ENCODE measurements around the gene ACADS. TPM values are rescaled to one million over a fixed set of nuclear protein-coding genes. Genes with fewer than 3 reads are reported as not detected.
A peak's percentile ranks its signal among the peaks of the same experiment; 100 is the strongest.

The ACADS gene
- total and polyA plus RNA-seq, 8 donors, result 15.2 to 59.2 (median 20.9) TPM

DNA sequence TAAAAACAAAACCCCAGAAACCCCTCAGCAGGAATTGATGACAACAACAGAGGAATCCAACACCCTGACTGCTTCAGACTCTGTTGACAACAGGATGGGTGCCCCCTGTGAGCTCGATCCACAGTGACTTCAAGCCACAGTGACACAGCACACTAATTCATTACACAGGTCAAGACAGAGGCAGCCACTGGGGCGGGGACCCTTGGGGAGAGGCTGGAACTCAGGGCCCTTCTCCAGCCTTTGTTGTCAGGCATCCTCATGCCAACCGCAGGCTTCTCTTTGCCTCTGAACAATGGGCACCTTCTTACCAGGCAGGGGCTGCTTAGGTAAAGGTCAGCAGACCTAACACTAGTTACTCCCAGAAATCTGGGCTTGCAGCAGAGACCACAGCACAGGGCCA lies 37.6 kb downstream of the ACADS start:
- no peak for DNase-seq
- FAIRE-seq, result no peak
- no peaks in the 10 kb centered on the region for H3K27me3 ChIP-seq
- H3K9me3 ChIP-seq, result no peaks in the 10 kb centered on the region
- H3K27ac ChIP-seq, result no peak overlapping the region
- no peak overlapping the region for H3K4me3 ChIP-seq
- intact Hi-C loops (cut with DNase I), result no loop called here
- 76 to 91% methylated on average over 3 of the region's 3 CpGs for WGBS, 2 donors
- TF ChIP-seq, protein P1, sequence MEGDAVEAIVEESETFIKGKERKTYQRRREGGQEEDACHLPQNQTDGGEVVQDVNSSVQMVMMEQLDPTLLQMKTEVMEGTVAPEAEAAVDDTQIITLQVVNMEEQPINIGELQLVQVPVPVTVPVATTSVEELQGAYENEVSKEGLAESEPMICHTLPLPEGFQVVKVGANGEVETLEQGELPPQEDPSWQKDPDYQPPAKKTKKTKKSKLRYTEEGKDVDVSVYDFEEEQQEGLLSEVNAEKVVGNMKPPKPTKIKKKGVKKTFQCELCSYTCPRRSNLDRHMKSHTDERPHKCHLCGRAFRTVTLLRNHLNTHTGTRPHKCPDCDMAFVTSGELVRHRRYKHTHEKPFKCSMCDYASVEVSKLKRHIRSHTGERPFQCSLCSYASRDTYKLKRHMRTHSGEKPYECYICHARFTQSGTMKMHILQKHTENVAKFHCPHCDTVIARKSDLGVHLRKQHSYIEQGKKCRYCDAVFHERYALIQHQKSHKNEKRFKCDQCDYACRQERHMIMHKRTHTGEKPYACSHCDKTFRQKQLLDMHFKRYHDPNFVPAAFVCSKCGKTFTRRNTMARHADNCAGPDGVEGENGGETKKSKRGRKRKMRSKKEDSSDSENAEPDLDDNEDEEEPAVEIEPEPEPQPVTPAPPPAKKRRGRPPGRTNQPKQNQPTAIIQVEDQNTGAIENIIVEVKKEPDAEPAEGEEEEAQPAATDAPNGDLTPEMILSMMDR (IDR thresholded peaks at IDR 0.05), result no peak
- H3K36me3 ChIP-seq, result peaks cover 0 to 31% (median 11%) of the 10 kb centered on the region in 3 donors
- no peaks in the 10 kb centered on the region for H3K4me1 ChIP-seq
- ATAC-seq, result no peak

DNA sequence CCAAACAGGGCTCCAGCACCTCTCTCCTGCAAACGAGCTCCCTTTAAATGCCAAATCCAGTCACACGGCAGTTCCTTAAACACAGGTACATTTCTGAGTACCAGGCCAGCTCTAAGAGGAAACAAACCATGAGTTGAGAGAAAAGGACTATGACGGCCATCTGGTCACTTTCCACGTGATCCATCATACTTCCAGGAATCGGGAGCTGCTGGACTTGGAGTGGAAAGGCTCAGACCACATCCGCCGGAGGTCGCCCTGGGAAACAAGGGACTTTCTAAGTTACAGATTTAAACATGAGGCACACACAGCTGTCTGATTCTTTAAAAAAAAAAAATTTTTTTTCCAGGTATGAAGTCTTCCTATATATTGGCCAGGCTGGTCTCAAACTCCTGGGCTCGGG lies 39.2 kb downstream of the ACADS start:
- ATAC-seq, result peak in 1 of 4 donors; percentile 7
- H3K27ac ChIP-seq, result no peak overlapping the region
- H3K9me3 ChIP-seq, result no peaks in the 10 kb centered on the region
- WGBS, 2 donors, result 82 to 85% methylated on average over 9 of the region's 9 CpGs
- no peaks in the 10 kb centered on the region for H3K27me3 ChIP-seq
- H3K4me1 ChIP-seq, result no peaks in the 10 kb centered on the region
- TF ChIP-seq, protein P1 (IDR thresholded peaks at IDR 0.05), result no peak
- DNase-seq, result no peak
- intact Hi-C loops (cut with DNase I), result no loop called here
- no peak overlapping the region for H3K4me3 ChIP-seq
- H3K36me3 ChIP-seq, result peaks cover 0 to 37% (median 11%) of the 10 kb centered on the region in 3 donors
- no peak for FAIRE-seq

DNA sequence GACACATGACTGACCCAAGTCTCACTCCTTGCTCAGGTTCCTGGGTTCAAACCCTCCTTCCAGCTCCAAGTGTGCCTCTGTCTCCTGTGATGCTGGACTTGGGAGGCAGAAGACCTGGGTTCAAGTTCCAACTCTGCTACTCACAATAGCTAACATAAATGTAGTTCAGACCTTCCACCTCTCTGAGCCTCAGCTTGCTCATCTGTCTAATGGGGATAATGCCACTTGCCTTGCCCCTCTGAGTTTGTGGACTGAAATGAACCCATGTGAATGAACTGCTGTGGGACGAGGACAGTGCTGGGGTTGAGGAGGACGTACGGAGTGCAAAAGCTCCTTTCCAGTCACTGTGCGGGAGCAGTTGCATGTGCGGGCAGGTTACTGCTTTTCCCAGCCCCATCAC lies 40.9 kb downstream of the ACADS start:
- DNase-seq (no peak), FAIRE-seq (no peak), ATAC-seq (no peak)
- Histone ChIP-seq H3K4me3 (no peak overlapping the region), H3K9me3 (no peaks in the 10 kb centered on the region), H3K27me3 (no peaks in the 10 kb centered on the region), H3K27ac (no peak overlapping the region), H3K36me3 (peaks cover 0 to 37% (median 7%) of the 10 kb centered on the region in 3 donors), H3K4me1 (no peaks in the 10 kb centered on the region)
- 93 to 95% methylated on average over 5 of the region's 5 CpGs for WGBS, 2 donors
- TF ChIP-seq, protein P1 (IDR thresholded peaks at IDR 0.05), result no peak
- intact Hi-C loops (cut with DNase I), result no loop called here

DNA sequence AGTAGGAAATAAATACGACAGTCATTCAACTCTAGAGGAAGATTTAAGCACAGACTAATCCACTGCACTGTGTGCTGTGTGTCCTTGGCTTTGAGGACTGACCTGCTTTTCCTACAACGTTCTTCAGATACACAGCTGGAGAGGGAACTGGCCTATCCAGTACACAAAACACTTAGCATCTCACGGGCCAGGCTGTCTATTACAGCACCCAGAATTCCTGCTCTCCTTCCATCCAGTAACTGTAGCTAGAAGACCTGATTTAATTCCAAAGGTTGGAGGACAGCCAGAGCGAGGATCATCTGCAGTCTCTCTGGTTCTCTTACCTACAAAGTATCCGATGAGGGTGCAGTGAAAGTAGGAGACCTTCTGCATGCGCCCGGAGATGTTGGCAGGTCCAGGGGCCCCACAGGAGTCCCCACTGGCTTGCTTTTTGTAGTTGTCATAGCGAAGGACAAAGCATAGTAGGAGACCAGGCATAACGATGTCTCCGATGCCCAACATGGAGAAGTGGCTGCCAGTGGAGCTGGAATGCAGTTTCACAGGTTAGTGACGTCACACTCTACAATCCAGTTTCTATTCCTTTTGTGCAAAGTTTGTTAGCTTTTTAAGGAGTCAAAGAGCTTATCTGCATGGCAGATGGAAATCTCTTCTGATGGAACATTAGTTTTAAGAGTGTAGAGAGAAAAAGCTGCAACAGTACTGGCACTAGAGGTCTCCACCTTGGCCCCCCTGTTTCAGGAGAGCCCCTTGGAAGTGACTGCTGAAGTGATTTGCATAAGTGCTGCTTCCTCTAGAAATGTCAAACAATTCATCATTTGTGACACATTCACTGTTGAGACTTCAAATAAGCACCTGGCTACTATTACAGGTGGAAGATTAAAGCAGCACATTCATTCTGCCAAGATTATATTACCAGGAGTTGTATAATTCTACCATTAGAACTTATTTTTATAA lies 41.7 kb downstream of the ACADS start:
- ATAC-seq (no peak), DNase-seq (no peak), FAIRE-seq (no peak)
- Histone ChIP-seq H3K4me3 (no peak overlapping the region), H3K9me3 (no peaks in the 10 kb centered on the region), H3K27me3 (no peaks in the 10 kb centered on the region), H3K27ac (no peak overlapping the region), H3K4me1 (no peaks in the 10 kb centered on the region), H3K36me3 (peaks cover 0 to 37% (median 7%) of the 10 kb centered on the region in 3 donors)
- 81 to 82% methylated on average over 11 of the region's 11 CpGs for WGBS, 2 donors
- TF ChIP-seq, protein P1 (IDR thresholded peaks at IDR 0.05), result no peak
- intact Hi-C loops (cut with DNase I), result no loop called here

DNA sequence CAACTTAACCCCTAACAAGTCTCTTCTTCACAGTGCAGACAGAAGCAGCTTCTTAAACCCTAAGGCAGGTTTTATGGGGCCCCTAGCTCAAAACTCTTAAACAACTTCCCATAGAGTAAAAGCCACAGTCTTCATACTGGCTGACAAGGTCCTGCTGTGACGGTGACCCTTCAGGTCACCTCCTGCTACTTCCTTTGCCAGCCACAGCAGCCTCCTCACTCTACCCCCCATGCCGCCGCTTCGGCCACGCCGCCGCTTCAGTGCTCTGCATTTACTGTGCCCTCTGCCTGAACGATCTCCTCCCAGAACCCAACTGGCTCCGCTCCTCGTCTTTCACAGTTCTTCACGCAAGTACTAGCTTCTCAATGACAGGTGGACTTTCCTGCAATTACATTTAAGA lies 45.5 kb downstream of the ACADS start:
- H3K27ac ChIP-seq, result no peak overlapping the region
- FAIRE-seq, result no peak
- intact Hi-C loops (cut with DNase I), result no loop called here
- no peaks in the 10 kb centered on the region for H3K9me3 ChIP-seq
- no peak overlapping the region for H3K4me3 ChIP-seq
- H3K36me3 ChIP-seq, result peaks cover 0 to 28% (median 7%) of the 10 kb centered on the region in 3 donors
- no peak for ATAC-seq
- TF ChIP-seq, protein P1 (IDR thresholded peaks at IDR 0.05), result no peak
- WGBS, 2 donors, result 88 to 91% methylated on average over 11 of the region's 11 CpGs
- H3K4me1 ChIP-seq, result no peaks in the 10 kb centered on the region
- H3K27me3 ChIP-seq, result no peaks in the 10 kb centered on the region
- DNase-seq, result no peak

All from pancreas (tissue), 10 donors.